Left ventricle myocardium inferior (tissue), 1 donor: ENCODE data around the gene HAGHL. TPM values are rescaled to one million over a fixed set of nuclear protein-coding genes. Genes with fewer than 3 reads are reported as not detected.
"Not testable (repeated sequence)": the region's sequence is repeated elsewhere in the genome, so short reads cannot be mapped to it uniquely, and the experiment has no call there.

Source experiments
- DNase-seq: peaks from one replicate; pipeline ENCODE4 v3.0.0-alpha.2; 2020
- H3K27ac ChIP-seq: fragments of 200-600 bp; replicated peaks from 2 replicates; pipeline ENCODE4 v1.8.0; 2021
- H3K27me3 ChIP-seq: fragments of 200-600 bp; 2 replicates; pipeline ENCODE4 v1.8.0; 2021; ENCODE audit warnings: low read depth
- H3K36me3 ChIP-seq: fragments of 200-600 bp; 2 replicates; pipeline ENCODE4 v1.8.0; 2021
- H3K4me1 ChIP-seq: fragments of 200-600 bp; 2 replicates; pipeline ENCODE4 v1.8.0; 2021
- H3K4me3 ChIP-seq: fragments of 200-600 bp; 2 replicates; pipeline ENCODE4 v1.8.0; 2021; ENCODE audit warnings: mild to moderate bottlenecking, moderate library complexity
- H3K9me3 ChIP-seq: fragments of 200-600 bp; replicated peaks from 2 replicates; pipeline ENCODE4 v1.8.0; 2021
- intact Hi-C: fragments of 100-400 bp; cut with micrococcal nuclease; formaldehyde crosslinking; loops from one replicate; pipeline ENCODE4 v1.11.0; 2022
- total RNA-seq: library from RNA; stranded (reverse); fragmentation: NEBNext Ultra II Directional; extraction: Animal tissue kit (Norgen Biotek cat#: 25700); gene quantifications from one replicate; pipeline ENCODE4 v1.2.1, GENCODE V29; 2021
- TF ChIP-seq, protein P1 (sequence below): fragments of 200-600 bp; IDR thresholded peaks from 2 replicates; pipeline ENCODE4 v1.8.0; 2021; ENCODE audit warnings: antibody characterized with exemption, mild to moderate bottlenecking, borderline replicate concordance
- donor health status: DM: no; HTN: yes; CAD: no; lungs with severe emphysema.

Gene HAGHL
- total RNA-seq, 1 donor from 2014 or later: 12.0 TPM

- Histone ChIP-seq H3K27me3 (peaks cover 40% of the 10 kb centered on the region), H3K9me3 (no peaks in the 10 kb centered on the region), H3K27ac (peak within 1 kb of the TSS; percentile 84), H3K4me3 (peak within 1 kb of the TSS; percentile 100), H3K36me3 (peaks cover 28% of the 10 kb centered on the region), H3K4me1 (peaks cover 21% of the 10 kb centered on the region)
- intact Hi-C loops: no loop called here
- DNase-seq: peak; percentile 89
- TF ChIP-seq, protein P1, sequence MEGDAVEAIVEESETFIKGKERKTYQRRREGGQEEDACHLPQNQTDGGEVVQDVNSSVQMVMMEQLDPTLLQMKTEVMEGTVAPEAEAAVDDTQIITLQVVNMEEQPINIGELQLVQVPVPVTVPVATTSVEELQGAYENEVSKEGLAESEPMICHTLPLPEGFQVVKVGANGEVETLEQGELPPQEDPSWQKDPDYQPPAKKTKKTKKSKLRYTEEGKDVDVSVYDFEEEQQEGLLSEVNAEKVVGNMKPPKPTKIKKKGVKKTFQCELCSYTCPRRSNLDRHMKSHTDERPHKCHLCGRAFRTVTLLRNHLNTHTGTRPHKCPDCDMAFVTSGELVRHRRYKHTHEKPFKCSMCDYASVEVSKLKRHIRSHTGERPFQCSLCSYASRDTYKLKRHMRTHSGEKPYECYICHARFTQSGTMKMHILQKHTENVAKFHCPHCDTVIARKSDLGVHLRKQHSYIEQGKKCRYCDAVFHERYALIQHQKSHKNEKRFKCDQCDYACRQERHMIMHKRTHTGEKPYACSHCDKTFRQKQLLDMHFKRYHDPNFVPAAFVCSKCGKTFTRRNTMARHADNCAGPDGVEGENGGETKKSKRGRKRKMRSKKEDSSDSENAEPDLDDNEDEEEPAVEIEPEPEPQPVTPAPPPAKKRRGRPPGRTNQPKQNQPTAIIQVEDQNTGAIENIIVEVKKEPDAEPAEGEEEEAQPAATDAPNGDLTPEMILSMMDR: peak; percentile 96
Measured at GRCh38 chr16:740764-741505, 14.0 kb downstream of the HAGHL start, which contains the start of gene CIAO3. TSS of gene CIAO3 (minus strand) at chr16:740997. CDS start at chr16:740985, 12 bp downstream.

DNA sequence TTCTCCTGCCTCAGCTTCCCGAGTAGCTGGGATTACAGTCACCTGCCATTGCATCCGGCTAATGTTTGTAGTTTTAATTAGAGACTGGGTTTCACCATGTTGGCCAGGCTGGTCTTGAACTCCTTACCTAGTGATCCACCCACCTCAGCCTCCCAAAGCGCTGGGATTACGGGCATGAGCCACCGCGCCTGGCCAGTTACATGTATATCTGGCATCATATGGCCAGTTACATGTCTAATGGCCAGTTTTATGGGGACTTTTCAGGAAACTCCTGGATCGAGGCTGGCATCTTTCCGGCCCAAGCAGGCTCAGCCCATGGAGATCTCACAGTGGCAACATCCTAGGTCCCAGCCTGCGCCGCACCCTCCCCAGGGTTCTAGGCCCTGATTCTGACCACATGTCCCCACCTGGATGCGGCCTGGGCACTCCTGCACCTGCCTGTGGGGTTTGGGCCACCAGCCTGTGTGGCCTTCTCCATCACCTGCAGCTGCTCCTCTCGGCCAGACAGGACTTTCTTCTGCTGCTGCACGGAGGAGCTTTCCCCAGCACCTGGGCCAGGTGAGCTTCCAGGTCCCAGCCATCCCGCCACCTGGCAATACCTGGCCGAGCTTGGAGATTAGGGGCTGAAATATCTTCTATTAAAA, 15.2 kb downstream of the HAGHL start:
- H3K4me1 ChIP-seq: peaks cover 21% of the 10 kb centered on the region
- no peaks in the 10 kb centered on the region for H3K9me3 ChIP-seq
- H3K27ac ChIP-seq: no peak overlapping the region
- no peak overlapping the region for H3K4me3 ChIP-seq
- TF ChIP-seq, protein P1: no peak
- peaks cover 17% of the 10 kb centered on the region for H3K36me3 ChIP-seq
- no peak for DNase-seq
- peaks cover 40% of the 10 kb centered on the region for H3K27me3 ChIP-seq
- intact Hi-C loops: no loop called here

DNA sequence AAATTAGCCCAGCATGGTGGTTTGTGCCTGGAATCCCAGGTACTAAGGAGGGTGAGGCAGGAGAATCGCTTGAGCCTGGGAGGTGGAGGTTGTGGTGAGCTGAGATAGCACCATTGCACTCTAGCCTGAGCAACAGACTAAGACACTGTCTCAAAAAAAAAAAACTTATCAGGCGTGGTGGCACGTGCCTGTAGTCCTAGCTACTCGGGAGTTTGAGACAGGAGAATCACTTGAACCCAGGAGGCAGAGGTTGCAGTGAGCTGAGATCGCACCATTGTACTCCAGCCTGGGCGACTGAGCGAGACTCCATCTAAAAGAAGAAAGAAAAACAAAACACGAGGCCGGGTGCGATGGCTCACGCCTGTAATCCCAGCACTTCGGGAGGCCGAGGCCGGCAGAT, 16.0 kb downstream of the HAGHL start:
- intact Hi-C loops, DNase-seq, H3K4me3 ChIP-seq, H3K36me3 ChIP-seq, H3K27ac ChIP-seq, H3K9me3 ChIP-seq: not testable (repeated sequence)
- peaks cover 21% of the 10 kb centered on the region for H3K4me1 ChIP-seq
- H3K27me3 ChIP-seq: peaks cover 40% of the 10 kb centered on the region

DNA sequence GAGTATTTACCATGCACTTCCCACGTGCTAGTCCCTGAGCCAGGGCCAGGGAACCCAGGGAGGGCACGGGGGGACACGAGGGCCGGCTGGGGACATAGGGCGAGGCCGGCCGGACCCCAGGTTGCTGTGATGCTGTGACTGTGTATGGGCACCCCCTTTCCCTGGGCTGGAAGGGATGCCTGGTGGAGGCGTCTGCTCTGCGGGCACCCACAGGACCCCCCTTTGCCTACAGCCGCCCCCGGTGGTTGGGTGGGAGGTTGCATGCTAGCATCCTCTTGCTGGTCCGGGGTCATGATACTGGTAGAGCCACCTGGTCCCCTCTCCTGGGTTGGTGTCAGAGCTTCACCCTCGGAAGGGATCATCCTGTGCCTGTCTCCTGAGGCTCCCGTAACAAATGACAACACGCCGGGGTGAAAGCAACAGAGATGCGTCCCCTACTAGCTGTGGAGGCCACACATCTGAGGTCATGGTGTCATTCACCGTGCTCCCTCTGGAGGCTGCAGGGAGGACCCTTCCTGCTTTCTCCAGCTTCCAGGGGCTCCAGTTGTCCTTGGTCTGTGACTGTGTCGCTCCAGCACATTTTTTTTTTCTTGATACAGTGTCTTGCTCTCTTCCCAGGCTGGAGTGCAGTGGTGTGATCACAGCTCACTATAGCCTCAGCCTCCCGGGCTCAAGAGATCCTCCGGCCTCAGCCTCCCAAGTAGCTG, 17.0 kb downstream of the HAGHL start:
- Histone ChIP-seq H3K4me3 (no peak overlapping the region), H3K27ac (no peak overlapping the region), H3K36me3 (peaks cover 4% of the 10 kb centered on the region), H3K27me3 (peaks cover 40% of the 10 kb centered on the region), H3K9me3 (no peaks in the 10 kb centered on the region), H3K4me1 (peaks cover 21% of the 10 kb centered on the region)
- no peak for DNase-seq
- intact Hi-C loops: no loop called here
- TF ChIP-seq, protein P1: no peak

DNA sequence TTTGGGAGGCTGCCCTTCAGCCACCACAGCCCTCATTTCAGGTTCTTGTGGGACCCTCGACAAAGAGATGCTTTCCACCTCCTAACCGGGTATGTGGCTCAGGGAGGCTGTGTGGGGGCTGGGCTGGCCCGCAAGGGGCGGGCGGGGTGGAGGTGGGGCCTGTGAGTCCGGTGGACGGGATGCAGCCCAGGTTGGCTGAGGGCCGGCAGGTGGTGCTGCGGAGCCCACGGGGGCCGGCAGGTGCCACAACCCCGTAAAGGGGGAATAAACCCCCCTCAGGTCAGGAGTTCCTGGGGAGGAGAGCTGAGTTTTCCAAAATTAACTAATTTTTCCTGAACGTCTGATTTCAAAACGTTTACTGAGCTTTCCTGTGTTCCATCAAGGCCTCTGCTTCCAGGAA, 18.8 kb downstream of the HAGHL start:
- intact Hi-C loops: no loop called here

More for the DNA sequence above, 18.8 kb downstream of the HAGHL start:
- TF ChIP-seq, protein P1: no peak
- H3K4me1 ChIP-seq: peaks cover 6% of the 10 kb centered on the region
- DNase-seq: no peak
- H3K4me3 ChIP-seq: no peak overlapping the region
- no peaks in the 10 kb centered on the region for H3K36me3 ChIP-seq
- H3K27me3 ChIP-seq: peaks cover 40% of the 10 kb centered on the region
- no peak overlapping the region for H3K27ac ChIP-seq
- no peaks in the 10 kb centered on the region for H3K9me3 ChIP-seq
